Ishikawa (cell line): Measurements from ENCODE around the gene SOX12.

Experiments
- CEBPB ChIP-seq: IDR thresholded peaks from 2 replicates; pipeline ENCODE4 v1.6.1; 2012
- CREB1 ChIP-seq: IDR thresholded peaks from 2 replicates; pipeline ENCODE4 v1.6.1; 2012; ENCODE audit warnings: low read depth
- EGR1 ChIP-seq: IDR thresholded peaks from 2 replicates; pipeline ENCODE4 v1.6.1; 2012
- EP300 ChIP-seq: IDR thresholded peaks from 2 replicates; pipeline ENCODE4 v1.6.1; 2012; ENCODE audit warnings: borderline replicate concordance
- FOXM1 ChIP-seq: IDR thresholded peaks from 2 replicates; pipeline ENCODE4 v1.6.1; 2012; ENCODE audit warnings: low read depth, borderline replicate concordance
- MAX ChIP-seq: IDR thresholded peaks from 2 replicates; pipeline ENCODE4 v1.6.1; 2012
- NFIC ChIP-seq: IDR thresholded peaks from 2 replicates; pipeline ENCODE4 v1.6.1; 2012
- RAD21 ChIP-seq: IDR thresholded peaks from 2 replicates; pipeline ENCODE4 v1.6.1; 2012; ENCODE audit warnings: low read depth
- REST ChIP-seq: IDR thresholded peaks from 2 replicates; pipeline ENCODE4 v1.6.1; 2012; ENCODE audit warnings: low read depth, mild to moderate bottlenecking
- TAF1 ChIP-seq: IDR thresholded peaks from 2 replicates; pipeline ENCODE4 v1.6.1; 2012; ENCODE audit warnings: low read depth, mild to moderate bottlenecking
- TCF12 ChIP-seq: IDR thresholded peaks from 2 replicates; pipeline ENCODE4 v1.6.1; 2012; ENCODE audit warnings: low read depth
- TEAD4 ChIP-seq: IDR thresholded peaks from 2 replicates; pipeline ENCODE4 v1.6.1; 2012
- USF1 ChIP-seq: IDR thresholded peaks from 2 replicates; pipeline ENCODE4 v1.6.1; 2012
- YY1 ChIP-seq: IDR thresholded peaks from 2 replicates; pipeline ENCODE4 v1.6.1; 2012; ENCODE audit warnings: low read depth
- ZBTB7A ChIP-seq: IDR thresholded peaks from 2 replicates; pipeline ENCODE4 v1.6.1; 2012; ENCODE audit warnings: low read depth

SOX12 gene

GRCh38 chr20:368915-369314 lies 43.6 kb downstream of the SOX12 start:
- TF ChIP-seq EP300 (no peak), MAX (no peak), USF1 (no peak), RAD21 (no peak), CREB1 (no peak), CEBPB (no peak), TCF12 (no peak), FOXM1 (no peak), EGR1 (no peak), NFIC (no peak), ZBTB7A (no peak), REST (no peak), TAF1 (no peak), TEAD4 (no peak), YY1 (no peak)

- no peak for TF ChIP-seq RAD21
- TF ChIP-seq ZBTB7A = no peak
- peak; percentile 49 for TF ChIP-seq TEAD4
- no peak for TF ChIP-seq EP300
- no peak for TF ChIP-seq CREB1
- TF ChIP-seq TAF1 = no peak
- peak; percentile 3; the same call in 1 of the 2 replicates for TF ChIP-seq CEBPB
- no peak for TF ChIP-seq YY1
- TF ChIP-seq TCF12 = no peak
Measured at GRCh38 chr20:370151-370600, 44.8 kb downstream of the SOX12 start.

DNA sequence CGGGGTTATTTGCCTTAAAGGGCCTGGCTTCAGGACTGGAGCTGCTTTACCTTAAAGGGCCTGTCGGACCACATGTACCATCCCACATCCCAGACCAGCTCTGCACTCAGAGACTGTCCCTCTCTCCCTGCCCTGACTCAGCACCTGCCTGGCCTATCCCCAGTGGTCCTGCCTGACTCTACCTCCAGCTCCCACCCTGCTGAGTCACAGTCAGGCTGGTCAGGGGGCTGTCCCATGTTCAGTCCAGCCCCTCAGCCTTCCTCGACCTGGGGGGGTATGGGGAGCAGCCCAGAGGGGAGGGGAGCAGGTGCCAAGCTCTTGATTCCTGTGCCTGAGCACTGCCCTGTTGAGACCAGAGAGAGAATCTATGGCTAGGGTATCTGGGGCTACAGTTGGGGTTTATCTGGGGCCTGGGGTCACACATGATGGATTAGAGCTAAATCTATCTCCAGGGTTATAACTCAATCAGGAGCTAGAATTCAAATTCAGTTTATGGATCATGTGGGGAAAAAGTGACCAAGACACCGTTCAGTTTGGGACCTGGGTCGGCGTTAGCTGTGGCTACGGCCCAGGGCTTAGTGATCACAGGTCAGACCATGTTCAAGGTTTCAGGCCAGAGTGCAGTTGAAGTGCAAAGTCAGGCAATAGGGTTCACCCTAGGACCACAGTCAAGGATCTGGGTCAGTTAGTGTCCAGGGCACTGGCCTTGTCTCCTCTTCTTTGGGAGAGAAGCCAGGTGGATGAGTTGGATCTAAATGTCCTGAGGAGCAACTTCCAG lies 45.8 kb downstream of the SOX12 start:
- TF ChIP-seq RAD21 = no peak
- no peak for TF ChIP-seq USF1
- TF ChIP-seq TEAD4 = no peak
- TF ChIP-seq ZBTB7A = no peak
- TF ChIP-seq EGR1 = no peak
- TF ChIP-seq FOXM1 = no peak
- TF ChIP-seq MAX = no peak
- TF ChIP-seq TAF1 = no peak
- no peak for TF ChIP-seq EP300
- no peak for TF ChIP-seq YY1
- no peak for TF ChIP-seq TCF12

DNA sequence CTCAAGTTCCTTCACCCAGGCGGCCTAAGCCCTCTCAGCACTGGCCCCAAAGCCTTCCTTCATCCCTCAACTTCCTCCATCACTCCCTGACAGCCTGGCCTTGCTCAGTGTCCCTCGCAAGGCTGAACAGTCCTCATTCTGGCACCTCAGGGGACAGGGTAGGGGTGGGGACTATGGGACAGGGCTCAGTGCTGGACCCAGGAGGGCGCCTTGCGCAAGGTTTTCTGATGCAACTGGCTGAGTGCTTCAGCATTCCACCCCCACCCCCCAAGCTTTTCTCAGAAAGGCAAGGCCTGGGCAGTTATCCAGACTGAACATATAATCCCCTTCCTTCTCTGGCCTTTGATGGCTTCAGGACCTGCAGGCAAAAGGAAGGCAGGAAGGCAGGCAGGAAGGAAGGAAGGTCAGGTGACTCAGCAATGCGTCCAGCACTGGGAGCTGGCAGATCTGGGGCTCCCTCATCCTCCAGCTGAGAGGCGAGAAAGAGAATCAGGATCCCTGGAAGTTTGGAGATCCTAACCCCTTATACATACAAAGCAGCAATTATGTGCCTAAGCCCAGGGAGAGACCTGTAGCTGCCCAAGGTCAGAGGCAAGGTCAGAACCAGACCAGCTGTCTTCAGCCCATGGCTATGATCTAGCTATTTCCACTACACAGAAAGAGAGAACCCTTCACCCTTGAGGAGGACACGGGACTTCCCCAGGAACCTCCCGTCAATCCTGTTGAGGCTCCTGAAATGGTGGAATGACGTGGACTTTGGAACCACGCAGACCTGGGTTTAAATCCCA lies 46.6 kb downstream of the SOX12 start:
- no peak for TF ChIP-seq EGR1
- peak; percentile 37; the same call in 1 of the 2 replicates for TF ChIP-seq TEAD4
- peak; percentile 99 for TF ChIP-seq CEBPB
- peak; percentile 78 for TF ChIP-seq USF1
- 0 out of 2 replicates have a peak, but pooled peaks have one; percentile 19 for TF ChIP-seq REST
- no peak for TF ChIP-seq YY1
- no peak for TF ChIP-seq TCF12
- TF ChIP-seq MAX = peak; percentile 56; the same call in 1 of the 2 replicates
- no peak; the same call in 1 of the 2 replicates for TF ChIP-seq TAF1
- peak; percentile 55 for TF ChIP-seq NFIC
- TF ChIP-seq EP300 = peak; percentile 57; the same call in 1 of the 2 replicates
- no peak; the same call in 1 of the 2 replicates for TF ChIP-seq RAD21
